OCI-LY3 (cell line): ENCODE measurements around the gene GPR65.

Experiments used
- CTCF ChIP-seq: fragments of 200-600, 300-600 bp; sonication (generic); IDR thresholded peaks from 2 replicates; pipeline ENCODE4 v1.5.1; 2014; ENCODE audit warnings: antibody characterized with exemption, low read length, low read depth
- EZH2phosphoT487 ChIP-seq: fragments of 200-600 bp; shearing (Covaris generic); IDR thresholded peaks from 2 replicates; pipeline ENCODE4 v1.6.1; 2018; ENCODE audit warnings: antibody characterized with exemption, mixed run types, low read depth

- TF ChIP-seq CTCF (no peak), EZH2phosphoT487 (no peak)
Measured at GRCh38 chr14:88044444-88044758, 39.5 kb downstream of the GPR65 start.
